Prostate gland (tissue), 2 donors: ENCODE measurements around the gene ELF2.

Experiments used
- POLR2A ChIP-seq: fragments of 450-650 bp; IDR thresholded peaks from one replicate; pipeline ENCODE4 v1.6.1; 2016; ENCODE audit warnings: antibody characterized with exemption, mild to moderate bottlenecking
- TF ChIP-seq, protein P1 (sequence below), 4 experiments: fragments of 200-600 bp in 2 of 4; fragments of 450-650 bp in 2 of 4; sonication (generic) in 2 of 4; IDR thresholded peaks; 1 replicate in 3 of 4; 2 replicates in 1 of 4; pipeline ENCODE4 v1.5.1; 2016 to 2019; ENCODE audit warnings: antibody characterized with exemption in 4 of 4, mild to moderate bottlenecking in 2 of 4, moderate library complexity in 2 of 4

DNA sequence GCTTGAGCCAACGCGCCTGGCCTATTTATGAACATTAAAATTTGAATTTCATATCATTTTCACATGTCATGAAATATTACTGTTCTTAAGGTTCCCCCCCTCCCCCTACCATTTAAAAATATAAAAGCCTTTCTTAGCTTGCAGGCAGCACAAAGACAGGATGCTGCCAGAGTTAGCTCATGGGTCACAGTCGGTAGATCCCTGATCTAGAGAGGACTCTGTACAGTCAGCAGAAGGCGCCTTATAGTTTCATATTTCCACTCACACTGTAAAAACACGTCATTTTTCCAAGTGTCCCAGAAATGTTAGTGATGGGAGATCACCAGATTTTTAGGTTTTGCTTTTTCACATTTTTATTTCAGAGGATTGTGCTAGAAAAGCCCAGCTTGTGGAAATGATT, 149.2 kb downstream of the ELF2 start:
- no peak for TF ChIP-seq POLR2A
- TF ChIP-seq, protein P1, sequence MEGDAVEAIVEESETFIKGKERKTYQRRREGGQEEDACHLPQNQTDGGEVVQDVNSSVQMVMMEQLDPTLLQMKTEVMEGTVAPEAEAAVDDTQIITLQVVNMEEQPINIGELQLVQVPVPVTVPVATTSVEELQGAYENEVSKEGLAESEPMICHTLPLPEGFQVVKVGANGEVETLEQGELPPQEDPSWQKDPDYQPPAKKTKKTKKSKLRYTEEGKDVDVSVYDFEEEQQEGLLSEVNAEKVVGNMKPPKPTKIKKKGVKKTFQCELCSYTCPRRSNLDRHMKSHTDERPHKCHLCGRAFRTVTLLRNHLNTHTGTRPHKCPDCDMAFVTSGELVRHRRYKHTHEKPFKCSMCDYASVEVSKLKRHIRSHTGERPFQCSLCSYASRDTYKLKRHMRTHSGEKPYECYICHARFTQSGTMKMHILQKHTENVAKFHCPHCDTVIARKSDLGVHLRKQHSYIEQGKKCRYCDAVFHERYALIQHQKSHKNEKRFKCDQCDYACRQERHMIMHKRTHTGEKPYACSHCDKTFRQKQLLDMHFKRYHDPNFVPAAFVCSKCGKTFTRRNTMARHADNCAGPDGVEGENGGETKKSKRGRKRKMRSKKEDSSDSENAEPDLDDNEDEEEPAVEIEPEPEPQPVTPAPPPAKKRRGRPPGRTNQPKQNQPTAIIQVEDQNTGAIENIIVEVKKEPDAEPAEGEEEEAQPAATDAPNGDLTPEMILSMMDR (IDR thresholded peaks at IDR 0.05) = no peak
